ENCODE data around the gene NKX1-2. TPM values are rescaled to one million over a fixed set of nuclear protein-coding genes. Genes with fewer than 3 reads are reported as not detected.

The NKX1-2 gene
- total RNA-seq, 2 experiments from 2014 or later: not detected

- no peak for TF ChIP-seq CTCF (IDR thresholded peaks at IDR 0.05)
- H3K27ac Mint-ChIP-seq: no peak overlapping the region
- H3K9me3 Mint-ChIP-seq: no peaks in the 10 kb centered on the region
- ChIA-PET CTCF (no interaction called here), POLR2A (no interaction called here)
- no peak for ATAC-seq
- H3K36me3 Mint-ChIP-seq (ENCODE audit: low read depth): no peaks in the 10 kb centered on the region
- H3K27me3 Mint-ChIP-seq: no peaks in the 10 kb centered on the region
- intact Hi-C loops (cut with micrococcal nuclease): no loop called here
- H3K4me3 Mint-ChIP-seq: no peak overlapping the region
- peaks cover 7% of the 10 kb centered on the region for H3K4me1 Mint-ChIP-seq (ENCODE audit: low read depth)
- DNase-seq: no peak
Observed at GRCh38 chr10:124478515-124478914, 28.7 kb upstream of the NKX1-2 start.

- no peak for ATAC-seq
- H3K27ac Mint-ChIP-seq: no peak overlapping the region
- no peaks in the 10 kb centered on the region for H3K9me3 Mint-ChIP-seq
- H3K4me1 Mint-ChIP-seq (ENCODE audit: low read depth): peaks cover 11% of the 10 kb centered on the region
- CTCF ChIA-PET: no interaction called here
- intact Hi-C loops (cut with micrococcal nuclease): no loop called here
- no peaks in the 10 kb centered on the region for H3K27me3 Mint-ChIP-seq
- DNase-seq: no peak
- POLR2A ChIA-PET: no interaction called here
- no peaks in the 10 kb centered on the region for H3K36me3 Mint-ChIP-seq (ENCODE audit: low read depth)
- H3K4me3 Mint-ChIP-seq: no peak overlapping the region
- TF ChIP-seq CTCF (IDR thresholded peaks at IDR 0.05): no peak
Observed at GRCh38 chr10:124477614-124478363, 28.0 kb upstream of the NKX1-2 start.

GRCh38 chr10:124476043-124476725 lies 26.3 kb upstream of the NKX1-2 start:
- ChIA-PET CTCF (no interaction called here), POLR2A (no interaction called here)
- Mint-ChIP-seq H3K27ac (no peak overlapping the region), H3K27me3 (no peaks in the 10 kb centered on the region), H3K9me3 (no peaks in the 10 kb centered on the region), H3K4me3 (no peak overlapping the region), H3K36me3 (ENCODE audit: low read depth) (no peaks in the 10 kb centered on the region), H3K4me1 (ENCODE audit: low read depth) (peaks cover 13% of the 10 kb centered on the region)
- ATAC-seq (no peak), DNase-seq (no peak)
- TF ChIP-seq CTCF (IDR thresholded peaks at IDR 0.05): no peak
- intact Hi-C loops (cut with micrococcal nuclease): no loop called here

- H3K36me3 Mint-ChIP-seq (ENCODE audit: low read depth): no peaks in the 10 kb centered on the region
- peaks cover 13% of the 10 kb centered on the region for H3K4me1 Mint-ChIP-seq (ENCODE audit: low read depth)
- intact Hi-C loops (cut with micrococcal nuclease): no loop called here
- CTCF ChIA-PET: interaction anchor here (0.9 to 3.1 kb wide), 2 partner anchors 13 to 18 kb away, joined by 3 to 10 read pairs; partner anchors contain the start of gene LHPP
- DNase-seq (no peak), ATAC-seq (peak; percentile 19)
- H3K27me3 Mint-ChIP-seq: no peaks in the 10 kb centered on the region
- no peaks in the 10 kb centered on the region for H3K9me3 Mint-ChIP-seq
- H3K27ac Mint-ChIP-seq: no peak overlapping the region
- H3K4me3 Mint-ChIP-seq: no peak overlapping the region
- POLR2A ChIA-PET: no interaction called here
- no peak for TF ChIP-seq CTCF (IDR thresholded peaks at IDR 0.05)
Observed at GRCh38 chr10:124474514-124475070, 24.8 kb upstream of the NKX1-2 start.

- Mint-ChIP-seq H3K36me3 (ENCODE audit: low read depth) (no peaks in the 10 kb centered on the region), H3K9me3 (no peaks in the 10 kb centered on the region), H3K27me3 (no peaks in the 10 kb centered on the region), H3K4me3 (no peak overlapping the region), H3K27ac (peak overlapping the region; percentile 38), H3K4me1 (ENCODE audit: low read depth) (peaks cover 13% of the 10 kb centered on the region)
- intact Hi-C loops (cut with micrococcal nuclease): no loop called here
- POLR2A ChIA-PET: no interaction called here
- DNase-seq (no peak), ATAC-seq (peak; percentile 19)
- CTCF ChIA-PET: interaction anchor here (1.0 to 3.1 kb wide), 2 partner anchors 9 to 11 kb away, joined by 3 to 10 read pairs; partner anchors contain the start of gene LHPP
- TF ChIP-seq CTCF (IDR thresholded peaks at IDR 0.05): no peak
Observed at GRCh38 chr10:124473070-124473469, 23.2 kb upstream of the NKX1-2 start.
